KMS-11 (cell line): ENCODE results near the gene TSEN2.

Experiments used
- H2AFZ ChIP-seq: fragments of 200-600 bp; sonication (generic); 2 replicates; pipeline ENCODE4 v1.6.1; 2016; ENCODE audit warnings: antibody characterized with exemption, mixed run types, low read depth
- H3K27ac ChIP-seq: fragments of 200-600 bp; sonication (generic); 2 replicates; pipeline ENCODE4 v1.6.1; 2016; ENCODE audit warnings: mild to moderate bottlenecking, mixed run types
- H3K27me3 ChIP-seq: fragments of 200-600 bp; sonication (generic); 2 replicates; pipeline ENCODE4 v1.6.1; 2017; ENCODE audit warnings: mild to moderate bottlenecking, low read depth, mixed run types, moderate library complexity; ENCODE audit not compliant: insufficient read depth
- H3K36me3 ChIP-seq: fragments of 200-600 bp; sonication (generic); 2 replicates; pipeline ENCODE4 v1.6.1; 2017; ENCODE audit warnings: mild to moderate bottlenecking, mixed run types; ENCODE audit not compliant: insufficient read depth
- H3K4me1 ChIP-seq: fragments of 200-600 bp; sonication (generic); 2 replicates; pipeline ENCODE4 v1.6.1; 2016; ENCODE audit warnings: mild to moderate bottlenecking, low read depth, mixed run types; ENCODE audit not compliant: poor library complexity, severe bottlenecking
- H3K4me2 ChIP-seq: fragments of 200-600 bp; sonication (generic); 2 replicates; pipeline ENCODE4 v1.7.0; 2016; ENCODE audit warnings: mild to moderate bottlenecking, mixed run types
- H3K4me3 ChIP-seq: fragments of 200-600 bp; sonication (generic); IDR thresholded peaks from 2 replicates; pipeline ENCODE4 v1.6.1; 2017; ENCODE audit warnings: low read depth, low read length, mixed read lengths; ENCODE audit not compliant: insufficient read depth
- H3K79me2 ChIP-seq: fragments of 200-600 bp; sonication (generic); 2 replicates; pipeline ENCODE4 v1.6.1; 2016; ENCODE audit warnings: low read depth, mixed run types; ENCODE audit not compliant: insufficient read depth
- H3K9ac ChIP-seq: fragments of 200-600 bp; sonication (generic); 2 replicates; pipeline ENCODE4 v1.6.1; 2016; ENCODE audit warnings: mild to moderate bottlenecking, mixed run types
- H4K20me1 ChIP-seq: fragments of 200-600 bp; sonication (generic); 2 replicates; pipeline ENCODE4 v1.6.1; 2016; ENCODE audit warnings: mild to moderate bottlenecking, mixed run types; ENCODE audit not compliant: insufficient read depth
- CTCF ChIP-seq: fragments of 200-600 bp; sonication (generic); conservative IDR thresholded peaks from 2 replicates; pipeline ENCODE4 v1.6.1; 2017; ENCODE audit warnings: low read depth, mild to moderate bottlenecking, antibody characterized with exemption, low read length, moderate library complexity, mixed read lengths

TSEN2 gene

GRCh38 chr3:12484198-12484982 lies at the start of gene TSEN2:
Gene TSEN2, plus strand, starts transcription at chr3:12484480. Its CDS starts 5,321 bp downstream, at chr3:12489801.
- TF ChIP-seq CTCF = no peak
- H2AFZ ChIP-seq = peak within 1 kb of the TSS; percentile 89
- peak within 1 kb of the TSS; percentile 82 for H3K9ac ChIP-seq
- peaks cover 12% of the 10 kb centered on the region for H3K4me1 ChIP-seq
- no peaks in the 10 kb centered on the region for H3K36me3 ChIP-seq
- H3K4me2 ChIP-seq = peak within 1 kb of the TSS; percentile 73
- H4K20me1 ChIP-seq = no peaks in the 10 kb centered on the region
- H3K4me3 ChIP-seq = peak within 1 kb of the TSS; percentile 65
- peaks cover 12% of the 10 kb centered on the region for H3K79me2 ChIP-seq
- H3K27ac ChIP-seq = peak within 1 kb of the TSS; percentile 77
- H3K27me3 ChIP-seq = no peaks in the 10 kb centered on the region

DNA sequence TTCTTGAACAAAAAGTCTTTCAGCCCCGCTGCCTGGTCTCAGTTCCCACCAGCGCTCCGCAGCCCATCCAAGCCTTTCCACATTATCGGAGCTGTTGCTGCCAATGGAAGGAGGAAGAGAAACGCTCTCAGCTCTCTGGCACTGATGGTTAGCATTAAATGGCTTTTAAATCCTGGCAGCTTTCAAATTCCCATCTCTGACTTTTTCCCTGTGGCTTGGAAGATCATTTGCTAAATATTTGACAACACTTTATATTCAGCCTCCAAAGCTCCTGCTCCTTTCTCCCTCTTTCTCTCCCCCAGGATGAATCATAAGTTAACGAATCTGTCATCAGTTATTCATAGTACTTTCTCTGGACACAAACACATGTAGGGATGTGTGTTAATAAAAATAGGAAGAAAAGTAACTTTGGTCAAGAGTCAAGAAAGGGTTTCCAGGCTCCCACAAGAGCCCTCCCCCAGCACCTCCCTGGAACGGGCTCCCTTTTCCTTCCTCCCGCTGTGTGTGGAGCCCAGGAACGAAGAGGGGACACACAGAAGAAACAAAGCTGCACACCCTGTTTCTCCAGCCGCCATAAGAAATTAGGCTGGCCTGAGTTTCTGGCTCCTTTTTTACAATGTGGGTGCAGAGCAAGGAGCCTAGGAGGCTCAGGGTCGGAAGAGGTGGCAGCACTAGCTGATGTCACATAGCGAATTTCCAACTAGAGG lies 47.6 kb upstream of the TSEN2 start:
- H3K27ac ChIP-seq = no peak overlapping the region
- no peak overlapping the region for H3K9ac ChIP-seq
- no peak for TF ChIP-seq CTCF
- no peaks in the 10 kb centered on the region for H3K4me1 ChIP-seq
- no peak overlapping the region for H3K4me3 ChIP-seq
- no peaks in the 10 kb centered on the region for H3K36me3 ChIP-seq
- no peaks in the 10 kb centered on the region for H4K20me1 ChIP-seq
- no peaks in the 10 kb centered on the region for H3K27me3 ChIP-seq
- H3K79me2 ChIP-seq = no peaks in the 10 kb centered on the region
- H3K4me2 ChIP-seq = no peak overlapping the region
- H2AFZ ChIP-seq = no peak overlapping the region

DNA sequence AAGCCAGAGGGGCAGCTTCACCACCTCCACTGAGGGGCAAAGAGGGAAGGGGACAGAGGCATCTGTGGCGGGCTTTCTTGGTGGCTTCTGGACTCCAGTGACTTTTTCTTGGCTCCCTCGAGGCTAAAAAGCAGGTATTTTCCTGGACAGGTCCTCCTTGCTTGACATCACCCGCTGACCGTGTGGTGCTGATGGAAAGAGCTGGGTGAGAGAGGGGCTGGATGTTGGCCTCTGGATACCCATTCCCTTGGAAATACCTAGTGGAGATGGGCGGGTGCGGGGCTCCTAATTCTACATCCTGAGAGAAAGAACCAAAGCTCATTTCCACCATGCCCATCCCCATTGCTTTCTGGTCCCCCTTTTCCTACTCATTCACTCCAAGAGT lies 47.1 kb upstream of the TSEN2 start:
- no peak for TF ChIP-seq CTCF
- Histone ChIP-seq H3K36me3 (no peaks in the 10 kb centered on the region), H3K4me2 (no peak overlapping the region), H3K27me3 (no peaks in the 10 kb centered on the region), H3K4me1 (no peaks in the 10 kb centered on the region), H3K79me2 (no peaks in the 10 kb centered on the region), H3K4me3 (no peak overlapping the region), H2AFZ (no peak overlapping the region), H3K27ac (no peak overlapping the region), H3K9ac (no peak overlapping the region), H4K20me1 (no peaks in the 10 kb centered on the region)

GRCh38 chr3:12437861-12438260 lies 46.4 kb upstream of the TSEN2 start:
- Histone ChIP-seq H3K79me2 (no peaks in the 10 kb centered on the region), H4K20me1 (no peaks in the 10 kb centered on the region), H3K4me2 (no peak overlapping the region), H2AFZ (no peak overlapping the region), H3K4me3 (no peak overlapping the region), H3K27me3 (no peaks in the 10 kb centered on the region), H3K9ac (no peak overlapping the region), H3K4me1 (no peaks in the 10 kb centered on the region), H3K36me3 (no peaks in the 10 kb centered on the region), H3K27ac (no peak overlapping the region)
- no peak for TF ChIP-seq CTCF
